Peyer's patch (tissue), 4 donors: ENCODE measurements around the gene MOG.

Experiments
- CTCF ChIP-seq, 6 experiments: fragments of 450-650 bp in 4 of 6; fragments of 200-600 bp in 2 of 6; sonication (generic) in 1 of 6; IDR thresholded peaks; one replicate each; pipeline ENCODE4 v1.5.1; 2017 to 2019; ENCODE audit warnings: antibody characterized with exemption in 6 of 6, mild to moderate bottlenecking in 3 of 6, moderate library complexity in 1 of 6
- POLR2A ChIP-seq, 2 donors: fragments of 450-650 bp; IDR thresholded peaks; one replicate each; pipeline ENCODE4 v1.5.1; 2017; ENCODE audit warnings: antibody characterized with exemption in 2 of 2, mild to moderate bottlenecking in 2 of 2, moderate library complexity in 2 of 2

- TF ChIP-seq CTCF (IDR thresholded peaks at IDR 0.05) (no peak), POLR2A (IDR thresholded peaks at IDR 0.05) (no peak)
These were observed 48.8 kb upstream of the MOG start for GRCh38 chr6:29608131-29608530.
